Tibial nerve (tissue), 4 donors: ENCODE data around the gene FARP1. TPM values are rescaled to one million over a fixed set of nuclear protein-coding genes. Genes with fewer than 3 reads are reported as not detected.

ENCODE experiments used
- DNase-seq, 2 donors: peaks; one replicate each; pipeline ENCODE4 v3.0.0-alpha.2; 2019; ENCODE audit warnings: low spot score in 2 of 2
- H3K27ac ChIP-seq, 4 donors: fragments of 200-600 bp; sonication (generic) in 3 of 4; one replicate each; pipeline ENCODE4 v1.5.1; 2017 to 2019; ENCODE audit warnings: mild to moderate bottlenecking in 1 of 4
- H3K27me3 ChIP-seq, 2 donors: fragments of 200-600 bp; sonication (generic) in 1 of 2; one replicate each; pipeline versions ENCODE4 v1.5.1 to v1.6.0; 2017 to 2019
- H3K36me3 ChIP-seq, 3 donors: fragments of 200-600 bp; sonication (generic); one replicate each; pipeline ENCODE4 v1.5.1; 2018 to 2019
- H3K4me1 ChIP-seq, 4 donors: fragments of 200-600 bp; sonication (generic) in 3 of 4; one replicate each; pipeline ENCODE4 v1.5.1; 2017 to 2019
- H3K4me3 ChIP-seq, 4 donors: fragments of 200-600 bp; sonication (generic) in 3 of 4; one replicate each; pipeline ENCODE4 v1.5.1; 2017 to 2019; ENCODE audit warnings: mild to moderate bottlenecking in 1 of 4, moderate library complexity in 1 of 4
- H3K9me3 ChIP-seq, 4 donors: fragments of 200-600 bp; sonication (generic) in 3 of 4; one replicate each; pipeline ENCODE4 v1.5.1; 2017 to 2019
- CTCF ChIP-seq, 5 experiments: fragments of 200-600 bp in 3 of 5; fragments of 450-650 bp in 2 of 5; sonication (generic) in 3 of 5; IDR thresholded peaks; one replicate each; pipeline ENCODE4 v1.5.1; 2016 to 2019; ENCODE audit warnings: antibody characterized with exemption in 5 of 5, mild to moderate bottlenecking in 3 of 5, moderate library complexity in 2 of 5
- EP300 ChIP-seq, 2 donors: sonication (generic); formaldehyde crosslinking; IDR thresholded peaks; one replicate each; pipeline ENCODE4 v1.6.1; 2017; ENCODE audit warnings: antibody characterized with exemption in 2 of 2, mild to moderate bottlenecking in 1 of 2
- POLR2A ChIP-seq, 2 donors: fragments of 450-650 bp; IDR thresholded peaks; one replicate each; pipeline ENCODE4 v1.6.1; 2017; ENCODE audit warnings: antibody characterized with exemption in 2 of 2, mild to moderate bottlenecking in 2 of 2, moderate library complexity in 2 of 2
- WGBS, 2 donors: methylation state at CpG; one replicate each; pipeline ENCODE4 v1.1.5; 2018; 5-methylcytosine and 5-hydroxymethylcytosine counted together
- total RNA-seq, 4 donors: library from RNA; depleted of rRNA; stranded (reverse); fragments of >200 nt; gene quantifications; one replicate each; pipeline ENCODE4 v1.1.0, GENCODE V29; 2016

FARP1 gene
- total RNA-seq, 4 donors from 2014 or later: 21.4 to 28.5 (median 24.9) TPM

- peaks cover 0 to 42% (median 0%) of the 10 kb centered on the region in 3 donors for H3K36me3 ChIP-seq
- no peaks in the 10 kb centered on the region for H3K27me3 ChIP-seq
- 91 to 93% methylated on average over 9 of the region's 9 CpGs for WGBS, 2 donors
- no peaks in the 10 kb centered on the region for H3K4me1 ChIP-seq
- DNase-seq: no peak
- no peak overlapping the region for H3K4me3 ChIP-seq
- no peak for TF ChIP-seq CTCF (IDR thresholded peaks at IDR 0.05)
- no peak for TF ChIP-seq EP300 (IDR thresholded peaks at IDR 0.05)
- TF ChIP-seq POLR2A (IDR thresholded peaks at IDR 0.05): no peak
- peaks cover 0 to 2% (median 0%) of the 10 kb centered on the region in 4 donors for H3K9me3 ChIP-seq
- H3K27ac ChIP-seq: no peak overlapping the region
Observed at GRCh38 chr13:98422046-98422445, 279.2 kb downstream of the FARP1 start.

- DNase-seq: no peak
- Histone ChIP-seq H3K4me1 (no peaks in the 10 kb centered on the region), H3K4me3 (no peak overlapping the region), H3K9me3 (no peaks in the 10 kb centered on the region), H3K27me3 (no peaks in the 10 kb centered on the region), H3K27ac (no peak overlapping the region), H3K36me3 (peaks cover 0 to 45% (median 0%) of the 10 kb centered on the region in 3 donors)
- WGBS, 2 donors: 90 to 94% methylated on average over 7 of the region's 7 CpGs
- no peak for TF ChIP-seq CTCF (IDR thresholded peaks at IDR 0.05)
- no peak for TF ChIP-seq EP300 (IDR thresholded peaks at IDR 0.05)
- TF ChIP-seq POLR2A (IDR thresholded peaks at IDR 0.05): no peak
Observed at GRCh38 chr13:98423417-98423816, 280.5 kb downstream of the FARP1 start.

GRCh38 chr13:98427331-98427995 is 284.6 kb downstream of the FARP1 start:
- TF ChIP-seq EP300 (IDR thresholded peaks at IDR 0.05): no peak
- TF ChIP-seq CTCF (IDR thresholded peaks at IDR 0.05): no peak
- TF ChIP-seq POLR2A (IDR thresholded peaks at IDR 0.05): no peak
- Histone ChIP-seq H3K27me3 (no peaks in the 10 kb centered on the region), H3K4me3 (no peak overlapping the region), H3K4me1 (no peaks in the 10 kb centered on the region), H3K27ac (no peak overlapping the region), H3K9me3 (no peaks in the 10 kb centered on the region), H3K36me3 (peaks cover 0 to 50% (median 0%) of the 10 kb centered on the region in 3 donors)
- 84 to 85% methylated on average over 13 of the region's 13 CpGs for WGBS, 2 donors
- DNase-seq: no peak

GRCh38 chr13:98428256-98428966 is 285.5 kb downstream of the FARP1 start:
- 89 to 92% methylated on average over 15 of the region's 15 CpGs for WGBS, 2 donors
- H3K27me3 ChIP-seq: no peaks in the 10 kb centered on the region
- H3K36me3 ChIP-seq: peaks cover 0 to 56% (median 0%) of the 10 kb centered on the region in 3 donors
- no peak overlapping the region for H3K4me3 ChIP-seq
- H3K4me1 ChIP-seq: no peaks in the 10 kb centered on the region
- TF ChIP-seq CTCF (IDR thresholded peaks at IDR 0.05): no peak
- no peak for TF ChIP-seq POLR2A (IDR thresholded peaks at IDR 0.05)
- no peak for TF ChIP-seq EP300 (IDR thresholded peaks at IDR 0.05)
- no peaks in the 10 kb centered on the region for H3K9me3 ChIP-seq
- no peak overlapping the region for H3K27ac ChIP-seq
- DNase-seq: no peak

GRCh38 chr13:98429081-98429480 is 286.2 kb downstream of the FARP1 start:
- Histone ChIP-seq H3K27me3 (no peaks in the 10 kb centered on the region), H3K9me3 (no peaks in the 10 kb centered on the region), H3K4me3 (no peak overlapping the region), H3K27ac (no peak overlapping the region), H3K36me3 (peaks cover 0 to 56% (median 0%) of the 10 kb centered on the region in 3 donors), H3K4me1 (no peaks in the 10 kb centered on the region)
- TF ChIP-seq CTCF (IDR thresholded peaks at IDR 0.05) (no peak), EP300 (IDR thresholded peaks at IDR 0.05) (no peak), POLR2A (IDR thresholded peaks at IDR 0.05) (no peak)
- DNase-seq: no peak
- 57 to 72% methylated on average over 10 of the region's 10 CpGs for WGBS, 2 donors
